Raji (cell line): ENCODE results near the gene SMC2.

ENCODE experiments used
- POLR2A ChIP-seq: IDR thresholded peaks from 2 replicates; pipeline ENCODE4 v1.6.1; 2011; ENCODE audit warnings: low read depth, low read length, control low read depth; ENCODE audit not compliant: insufficient read depth

The SMC2 gene

GRCh38 chr9:104093647-104094533, at the start of gene SMC2:
TSS of gene SMC2 (plus strand) at chr9:104094309. CDS start at chr9:104095385, 1,076 bp downstream.
- TF ChIP-seq POLR2A = peak; percentile 89

DNA sequence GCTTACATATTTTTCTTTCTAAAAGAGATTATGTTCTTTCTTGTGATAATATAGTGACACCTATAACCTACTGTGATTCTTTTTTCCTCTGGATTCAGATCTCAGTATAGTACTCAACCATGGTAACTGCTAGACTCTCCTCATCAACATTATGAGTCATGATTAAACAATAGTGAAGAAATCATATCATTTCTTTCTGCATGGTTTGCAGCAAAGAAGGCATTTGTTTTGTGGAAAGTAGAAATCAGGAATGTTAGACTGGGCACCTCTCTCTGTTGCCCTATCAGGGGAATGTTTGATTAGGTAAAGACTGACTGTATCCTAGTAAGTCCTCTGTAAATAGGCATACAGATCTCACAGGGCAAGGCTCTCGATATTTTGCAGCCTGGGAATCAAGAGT, 25.6 kb upstream of the SMC2 start:
- no peak for TF ChIP-seq POLR2A

DNA sequence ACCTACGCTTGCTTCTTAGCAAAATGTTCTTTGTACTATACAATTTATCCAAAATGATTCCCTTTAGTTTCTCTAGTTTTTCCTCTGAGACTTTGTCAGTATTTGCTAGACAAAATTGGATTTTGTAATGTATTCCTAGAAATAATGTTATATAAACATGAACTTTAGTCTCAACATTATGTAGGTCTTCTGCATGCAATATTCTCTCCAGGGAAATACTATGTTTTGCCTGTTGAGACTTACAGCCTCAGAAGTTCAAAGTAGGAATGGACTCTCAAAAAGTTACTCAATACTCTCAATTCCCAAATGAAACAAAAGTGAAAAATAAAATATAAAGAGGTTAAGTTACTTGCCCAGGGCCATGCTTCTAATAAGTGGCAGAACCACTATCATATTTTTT, 24.8 kb upstream of the SMC2 start:
- no peak for TF ChIP-seq POLR2A

GRCh38 chr9:104071589-104071988, 22.5 kb upstream of the SMC2 start:
- TF ChIP-seq POLR2A = no peak

GRCh38 chr9:104073098-104073769, 20.9 kb upstream of the SMC2 start:
- TF ChIP-seq POLR2A = no peak

- TF ChIP-seq POLR2A = no peak
These were observed 20.4 kb upstream of the SMC2 start for GRCh38 chr9:104073770-104074133.

- TF ChIP-seq POLR2A = no peak
These were observed 19.2 kb upstream of the SMC2 start for GRCh38 chr9:104074876-104075275.

DNA sequence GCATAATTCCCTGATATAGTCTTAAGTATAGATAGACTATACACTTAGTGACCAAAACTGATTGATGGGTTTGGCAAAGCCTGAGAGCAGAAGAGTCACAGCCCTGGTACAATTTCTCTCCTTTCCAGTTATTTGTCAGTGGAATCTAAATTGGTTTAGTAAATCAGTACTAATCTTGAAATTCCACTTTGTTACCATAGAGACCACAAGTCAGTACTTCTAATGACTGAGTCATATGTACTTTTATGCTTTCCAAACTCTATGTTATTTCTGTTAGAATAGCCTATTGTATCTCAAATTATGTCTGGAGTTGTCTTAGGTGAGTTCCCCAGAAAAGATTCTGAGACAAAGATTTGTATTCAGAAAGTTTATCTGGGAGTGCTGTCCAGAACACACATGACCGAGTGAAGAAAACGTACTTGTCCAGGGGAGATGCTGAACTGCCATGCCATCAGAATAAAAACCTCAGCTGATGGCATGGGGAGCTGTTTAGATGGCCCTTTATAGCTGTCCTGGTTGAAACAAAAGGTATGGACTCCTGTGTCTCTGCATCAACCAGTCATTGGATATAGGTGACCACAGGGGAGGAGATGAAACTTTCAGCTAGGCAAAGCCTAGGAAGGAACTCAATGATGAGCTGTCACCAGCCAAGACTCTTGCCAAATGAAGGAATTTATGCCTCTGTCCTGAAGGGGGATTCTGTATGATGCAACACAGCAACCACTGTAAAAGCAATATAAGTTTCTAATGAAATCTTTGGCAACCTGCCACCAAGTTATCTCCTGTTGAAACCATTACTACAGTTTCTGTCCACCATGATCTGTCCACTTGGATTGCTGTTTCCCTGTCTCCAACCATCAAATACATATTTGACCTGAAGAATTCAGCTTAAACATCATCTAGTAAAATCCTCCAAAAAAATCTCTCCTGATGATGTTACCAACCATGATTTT, 18.0 kb upstream of the SMC2 start:
- no peak for TF ChIP-seq POLR2A

DNA sequence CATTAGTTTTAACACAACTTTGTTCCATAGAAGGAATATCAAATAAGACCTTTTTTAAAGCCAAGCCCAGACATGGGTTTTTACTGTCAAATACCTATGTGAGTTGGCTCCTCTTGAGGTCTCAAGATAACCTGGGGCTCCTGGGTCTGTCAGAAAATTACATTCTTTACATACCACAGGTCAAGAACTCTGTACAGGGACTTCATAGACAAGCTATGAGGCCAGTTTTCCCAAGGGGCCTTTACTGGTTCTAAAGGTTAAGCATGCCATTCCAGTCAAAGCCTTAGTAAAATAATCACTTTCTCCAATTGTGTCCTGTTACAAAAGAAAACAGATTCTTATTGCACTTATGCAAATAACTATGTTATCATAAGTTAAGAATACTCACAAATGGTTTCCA, 15.5 kb upstream of the SMC2 start:
- no peak for TF ChIP-seq POLR2A

DNA sequence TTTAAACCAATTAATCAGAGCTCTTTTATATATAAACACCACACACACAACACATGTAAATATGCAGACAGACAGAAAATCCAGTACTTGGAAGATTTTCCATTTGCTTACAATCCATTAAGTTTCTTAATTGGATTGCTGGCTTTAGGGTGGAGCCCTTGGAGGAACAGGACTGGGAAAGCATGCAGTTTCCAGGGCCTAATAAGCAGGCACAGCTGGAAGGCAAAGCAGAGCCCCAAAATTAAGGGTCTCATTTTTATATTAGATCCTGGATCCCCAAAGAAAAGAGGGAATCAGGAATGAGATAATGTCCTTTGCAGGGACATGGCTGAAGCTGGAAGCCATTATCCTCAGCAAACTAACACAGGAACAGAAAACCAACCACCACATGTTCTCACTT, 13.1 kb upstream of the SMC2 start:
- no peak for TF ChIP-seq POLR2A

DNA sequence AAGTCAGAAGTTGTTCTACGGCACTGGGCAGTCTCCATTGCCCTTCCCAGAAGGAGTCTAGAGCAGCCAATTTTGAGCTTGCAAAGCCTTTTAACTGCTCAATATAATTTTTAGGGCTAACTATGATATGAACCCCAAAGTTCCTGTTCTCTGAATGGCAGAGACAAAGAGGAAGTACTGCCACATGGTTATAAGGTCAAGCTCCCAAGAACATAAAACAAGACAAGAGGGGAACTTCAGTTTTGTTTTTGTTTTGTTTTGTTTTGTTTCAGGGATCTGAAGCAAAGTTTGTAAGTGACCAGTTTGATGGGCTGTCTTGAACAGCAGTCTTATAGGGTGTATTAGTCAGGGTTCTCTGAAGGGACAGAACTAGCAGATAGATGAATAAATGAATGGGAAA, 11.9 kb upstream of the SMC2 start:
- TF ChIP-seq POLR2A = no peak

DNA sequence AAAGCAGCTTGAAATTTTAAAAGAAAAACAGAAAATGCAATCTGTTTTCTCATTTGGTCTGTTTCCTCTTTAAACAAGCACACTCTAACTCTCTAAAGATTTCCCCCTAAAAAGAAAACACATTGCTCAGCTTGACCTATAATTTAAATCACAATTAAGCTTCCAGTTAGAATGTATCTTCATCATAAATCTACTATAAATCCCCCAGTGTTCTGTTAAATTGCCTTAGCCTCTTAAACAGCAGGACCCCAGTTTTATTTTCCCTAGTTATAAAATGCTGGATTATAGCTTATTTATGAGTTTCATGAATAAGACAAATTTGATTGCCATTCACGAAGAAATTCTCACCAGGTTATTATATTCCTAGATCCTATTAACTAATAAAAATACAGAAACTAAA, 8.6 kb upstream of the SMC2 start:
- no peak for TF ChIP-seq POLR2A

DNA sequence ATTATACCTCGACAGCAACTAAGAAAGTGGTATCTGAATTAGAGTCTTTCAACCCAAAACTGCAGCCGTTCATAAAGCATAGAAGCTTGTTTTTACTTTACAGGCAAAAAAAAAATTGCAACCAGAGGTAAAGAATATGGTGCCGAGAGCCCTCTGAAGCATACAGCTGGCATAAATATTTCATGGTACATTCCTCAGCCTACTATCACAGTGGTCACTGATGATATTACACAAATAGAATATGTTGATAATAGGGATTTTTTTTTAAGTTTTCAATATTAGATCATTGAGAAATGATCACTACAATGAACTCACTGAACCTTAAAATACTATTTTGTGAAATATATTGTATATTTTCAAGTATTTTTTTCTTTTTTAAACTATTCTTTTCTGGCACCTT, 6.2 kb upstream of the SMC2 start:
- TF ChIP-seq POLR2A = no peak

- no peak for TF ChIP-seq POLR2A
These were observed 5.7 kb upstream of the SMC2 start for GRCh38 chr9:104088416-104088815.

- TF ChIP-seq POLR2A = no peak
These were observed 3.5 kb upstream of the SMC2 start for GRCh38 chr9:104090578-104090977.
